Upper lobe of right lung (tissue), 1 donor: ENCODE measurements around the gene SUMO4. TPM values are rescaled to one million over a fixed set of nuclear protein-coding genes. Genes with fewer than 3 reads are reported as not detected.

ENCODE experiments used
- ATAC-seq: fragments of 200-7000 bp; cut with Tn5 transposase; one replicate; pipeline ENCODE4 v1.9.1; 2020; ENCODE audit warnings: mild to moderate bottlenecking, moderate library complexity
- DNase-seq: peaks from one replicate; pipeline ENCODE4 v3.0.0-alpha.2; 2020
- H3K27ac ChIP-seq: fragments of 200-600 bp; one replicate; pipeline ENCODE4 v1.8.0; 2022
- H3K27me3 ChIP-seq: fragments of 200-600 bp; one replicate; pipeline ENCODE4 v1.8.0; 2022; ENCODE audit warnings: mild to moderate bottlenecking
- H3K36me3 ChIP-seq: fragments of 200-600 bp; one replicate; pipeline ENCODE4 v1.8.0; 2022
- H3K4me1 ChIP-seq: fragments of 200-600 bp; one replicate; pipeline ENCODE4 v1.8.0; 2022
- H3K4me3 ChIP-seq: fragments of 200-600 bp; one replicate; pipeline ENCODE4 v1.8.0; 2022; ENCODE audit warnings: mild to moderate bottlenecking
- H3K9me3 ChIP-seq: fragments of 200-600 bp; one replicate; pipeline ENCODE4 v1.8.0; 2022
- intact Hi-C: fragments of 100-400 bp; cut with DNase I; formaldehyde crosslinking; loops from one replicate; pipeline ENCODE4 v1.11.0; 2022
- long read RNA-seq: library from polyadenylated mRNA; unstranded; transcript quantifications from one replicate; pipeline ENCODE4 v2.0.0, GENCODE V29; 2021
- total RNA-seq: library from RNA; stranded (reverse); fragmentation: NEBNext Ultra II Directional; extraction: Animal tissue kit (Norgen Biotek cat#: 25700); gene quantifications from one replicate; pipeline ENCODE4 v1.2.1, GENCODE V29; 2021
- TF ChIP-seq, protein P1 (sequence below): fragments of 200-600 bp; IDR thresholded peaks from one replicate; pipeline ENCODE4 v1.8.0; 2022; ENCODE audit warnings: antibody characterized with exemption
- donor health status: DM: no; HTN: yes; CAD: no; lungs with severe emphysema.

Gene SUMO4
- total RNA-seq = 2.5 TPM
- long read RNA-seq = 0 reads

DNA sequence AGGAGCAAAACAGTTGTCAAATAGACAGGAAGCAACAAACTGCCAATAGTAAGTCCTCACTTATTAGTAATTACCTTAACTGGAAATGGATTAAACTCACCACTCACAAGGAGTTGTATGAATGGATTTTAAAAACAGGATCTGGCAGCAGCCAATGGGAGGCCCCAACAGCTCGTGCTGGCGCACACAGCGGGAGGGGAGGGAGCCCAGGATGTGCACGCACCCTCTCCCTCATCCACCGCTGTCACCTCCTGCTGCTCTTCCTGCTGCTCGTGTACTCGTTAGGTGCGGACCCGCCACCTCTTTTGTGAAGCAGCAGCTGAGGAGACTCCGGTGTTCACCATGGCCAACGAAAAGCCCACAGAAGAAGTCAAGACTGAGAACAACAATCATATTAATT lies at the start of gene SUMO4:
TSS of gene SUMO4 (plus strand) at position 213 of the 400 bp plus-strand sequence. CDS start at position 343, 130 bp downstream.
- no peak for DNase-seq

DNA sequence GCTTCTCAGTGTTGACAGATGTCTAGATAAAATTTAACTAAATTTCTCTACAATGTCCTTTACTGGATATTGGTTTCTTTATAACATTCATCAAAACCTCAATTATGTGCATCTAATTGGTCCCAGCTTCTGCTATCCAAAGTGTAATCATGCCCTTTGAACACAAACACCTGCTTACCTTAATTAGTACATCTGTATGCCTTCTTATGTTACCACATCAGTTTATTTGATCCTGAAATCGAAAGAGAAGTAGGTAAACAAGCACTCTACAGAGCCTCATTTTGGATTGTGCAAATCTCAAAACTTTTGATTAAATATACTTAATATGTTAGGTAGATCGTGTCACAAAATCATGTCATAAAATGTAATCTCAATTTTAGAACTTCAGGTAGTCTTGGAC lies 46.1 kb upstream of the SUMO4 start:
- TF ChIP-seq, protein P1, sequence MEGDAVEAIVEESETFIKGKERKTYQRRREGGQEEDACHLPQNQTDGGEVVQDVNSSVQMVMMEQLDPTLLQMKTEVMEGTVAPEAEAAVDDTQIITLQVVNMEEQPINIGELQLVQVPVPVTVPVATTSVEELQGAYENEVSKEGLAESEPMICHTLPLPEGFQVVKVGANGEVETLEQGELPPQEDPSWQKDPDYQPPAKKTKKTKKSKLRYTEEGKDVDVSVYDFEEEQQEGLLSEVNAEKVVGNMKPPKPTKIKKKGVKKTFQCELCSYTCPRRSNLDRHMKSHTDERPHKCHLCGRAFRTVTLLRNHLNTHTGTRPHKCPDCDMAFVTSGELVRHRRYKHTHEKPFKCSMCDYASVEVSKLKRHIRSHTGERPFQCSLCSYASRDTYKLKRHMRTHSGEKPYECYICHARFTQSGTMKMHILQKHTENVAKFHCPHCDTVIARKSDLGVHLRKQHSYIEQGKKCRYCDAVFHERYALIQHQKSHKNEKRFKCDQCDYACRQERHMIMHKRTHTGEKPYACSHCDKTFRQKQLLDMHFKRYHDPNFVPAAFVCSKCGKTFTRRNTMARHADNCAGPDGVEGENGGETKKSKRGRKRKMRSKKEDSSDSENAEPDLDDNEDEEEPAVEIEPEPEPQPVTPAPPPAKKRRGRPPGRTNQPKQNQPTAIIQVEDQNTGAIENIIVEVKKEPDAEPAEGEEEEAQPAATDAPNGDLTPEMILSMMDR = no peak
- Histone ChIP-seq H3K27ac (no peak overlapping the region), H3K4me3 (no peak overlapping the region), H3K27me3 (no peaks in the 10 kb centered on the region), H3K4me1 (peaks cover 7% of the 10 kb centered on the region), H3K36me3 (no peaks in the 10 kb centered on the region), H3K9me3 (no peaks in the 10 kb centered on the region)
- intact Hi-C loops = no loop called here
- DNase-seq = no peak
- no peak for ATAC-seq

More for the DNA sequence above, at the start of gene SUMO4:
- Histone ChIP-seq H3K27ac (no peak within 1 kb of the TSS), H3K9me3 (no peaks in the 10 kb centered on the region), H3K36me3 (peaks cover 51% of the 10 kb centered on the region), H3K4me1 (no peaks in the 10 kb centered on the region), H3K4me3 (no peak within 1 kb of the TSS), H3K27me3 (no peaks in the 10 kb centered on the region)
- intact Hi-C loops = no loop called here
- ATAC-seq = no peak
- TF ChIP-seq, protein P1 = no peak

DNA sequence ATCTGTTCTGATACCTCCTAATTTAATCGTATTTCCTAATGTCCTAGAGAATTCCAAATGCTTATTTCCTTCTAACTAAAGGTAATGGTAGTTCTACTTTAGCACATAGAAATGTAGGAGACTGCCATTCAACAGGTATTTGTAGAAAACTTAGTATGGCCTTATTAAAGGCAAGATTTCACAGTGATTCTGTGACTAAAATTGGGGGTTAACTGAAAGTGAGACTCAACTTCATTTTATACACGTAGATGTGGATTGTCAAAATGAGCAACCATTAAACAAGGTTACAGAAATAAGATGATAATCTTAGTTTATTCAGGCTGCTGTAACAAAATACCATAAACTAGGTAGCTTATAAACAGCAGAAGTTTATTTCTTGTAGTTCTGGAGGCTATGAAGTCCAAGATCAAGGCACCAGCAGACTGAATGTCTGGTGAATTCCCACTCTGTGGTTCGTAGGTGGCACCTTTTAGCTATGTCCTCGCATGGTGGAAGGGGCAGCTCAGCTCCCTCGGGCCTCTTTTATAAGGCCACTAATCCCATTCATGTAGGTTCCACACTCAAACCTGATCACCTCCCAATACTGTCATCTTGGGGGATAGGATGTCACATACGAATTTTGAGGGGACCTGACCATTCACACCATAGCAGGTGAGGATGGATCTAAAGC lies 43.8 kb upstream of the SUMO4 start:
- Histone ChIP-seq H3K36me3 (no peaks in the 10 kb centered on the region), H3K4me1 (peaks cover 7% of the 10 kb centered on the region), H3K4me3 (no peak overlapping the region), H3K27ac (no peak overlapping the region), H3K27me3 (no peaks in the 10 kb centered on the region), H3K9me3 (no peaks in the 10 kb centered on the region)
- intact Hi-C loops = no loop called here
- TF ChIP-seq, protein P1 = no peak
- DNase-seq (no peak), ATAC-seq (no peak)

DNA sequence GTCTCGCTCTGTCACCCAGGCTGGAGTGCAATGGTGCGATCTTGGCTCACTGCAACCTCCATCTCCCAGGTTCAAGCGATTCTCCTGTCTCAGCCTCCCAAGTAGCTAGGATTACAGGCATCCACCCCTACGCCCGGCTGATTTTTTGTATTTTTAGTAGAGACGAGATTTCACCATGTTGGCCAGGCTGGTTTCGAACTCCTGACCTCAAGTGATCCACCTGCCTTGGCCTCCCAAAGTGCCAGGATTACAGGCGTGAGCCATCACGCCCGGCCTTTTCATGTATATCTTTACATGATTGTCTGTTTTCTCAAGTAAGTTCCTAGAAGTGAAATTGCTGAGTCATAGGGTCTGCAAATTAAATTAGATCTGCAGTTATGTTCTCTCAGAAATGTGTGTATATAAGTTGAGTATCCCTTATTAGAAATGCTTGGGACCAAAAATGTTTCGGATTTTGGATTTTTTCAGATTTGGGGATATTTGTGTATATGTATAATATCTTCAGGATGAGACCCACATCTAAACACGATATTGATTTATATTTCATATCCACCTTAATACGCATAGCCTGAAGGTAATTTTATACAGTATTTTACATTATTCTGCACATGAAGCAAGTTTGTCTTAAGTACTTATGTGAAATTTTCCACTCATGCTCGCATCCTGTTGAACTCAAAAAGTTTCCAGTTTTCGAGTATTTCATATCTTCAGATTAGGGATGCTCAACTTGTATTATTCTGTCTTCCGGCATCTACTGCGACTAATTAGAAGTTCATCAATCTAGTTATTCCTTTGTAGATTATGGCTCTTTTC lies 42.1 kb upstream of the SUMO4 start:
- Histone ChIP-seq H3K36me3 (no peaks in the 10 kb centered on the region), H3K4me1 (peaks cover 4% of the 10 kb centered on the region), H3K9me3 (no peaks in the 10 kb centered on the region), H3K27me3 (no peaks in the 10 kb centered on the region), H3K27ac (no peak overlapping the region), H3K4me3 (no peak overlapping the region)
- TF ChIP-seq, protein P1 = no peak
- intact Hi-C loops = no loop called here
- no peak for ATAC-seq
- no peak for DNase-seq

DNA sequence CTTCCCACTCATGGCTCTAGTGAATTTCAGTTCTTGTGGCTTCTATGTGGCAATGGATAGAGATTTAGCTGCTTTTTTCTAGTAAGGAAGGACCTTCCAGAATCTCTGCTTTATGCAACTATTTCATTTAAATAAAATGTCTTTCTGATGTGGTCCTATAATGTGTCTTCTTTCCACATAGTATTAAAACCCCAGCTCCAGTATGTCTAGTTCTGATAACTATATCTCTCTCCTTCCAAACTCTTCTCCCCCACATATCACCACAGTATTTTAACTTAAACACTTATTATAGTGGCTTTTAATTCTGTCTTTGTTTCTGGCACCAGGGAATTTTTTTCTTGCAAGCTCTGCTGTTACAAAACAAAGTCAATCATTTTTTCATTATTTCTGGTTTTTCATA lies 40.6 kb upstream of the SUMO4 start:
- no peaks in the 10 kb centered on the region for H3K27me3 ChIP-seq
- H3K27ac ChIP-seq = no peak overlapping the region
- no peaks in the 10 kb centered on the region for H3K36me3 ChIP-seq
- TF ChIP-seq, protein P1 = no peak
- intact Hi-C loops = no loop called here
- DNase-seq (no peak), ATAC-seq (no peak)
- H3K4me1 ChIP-seq = no peaks in the 10 kb centered on the region
- no peaks in the 10 kb centered on the region for H3K9me3 ChIP-seq
- H3K4me3 ChIP-seq = no peak overlapping the region
